HTR-8/SVneo (cell line): Measurements from ENCODE around the gene ADAMTS1.

Source experiments
- DNase-seq: peaks from one replicate; pipeline ENCODE4 v3.0.0; 2011; ENCODE audit warnings: low spot score, mixed read lengths; ENCODE audit not compliant: insufficient read length
- FAIRE-seq: peaks from 2 replicates; lab custom pipeline; 2011; peaks lifted over from hg19 to GRCh38; lab: Jason Lieb, UNC

ADAMTS1 gene

DNA sequence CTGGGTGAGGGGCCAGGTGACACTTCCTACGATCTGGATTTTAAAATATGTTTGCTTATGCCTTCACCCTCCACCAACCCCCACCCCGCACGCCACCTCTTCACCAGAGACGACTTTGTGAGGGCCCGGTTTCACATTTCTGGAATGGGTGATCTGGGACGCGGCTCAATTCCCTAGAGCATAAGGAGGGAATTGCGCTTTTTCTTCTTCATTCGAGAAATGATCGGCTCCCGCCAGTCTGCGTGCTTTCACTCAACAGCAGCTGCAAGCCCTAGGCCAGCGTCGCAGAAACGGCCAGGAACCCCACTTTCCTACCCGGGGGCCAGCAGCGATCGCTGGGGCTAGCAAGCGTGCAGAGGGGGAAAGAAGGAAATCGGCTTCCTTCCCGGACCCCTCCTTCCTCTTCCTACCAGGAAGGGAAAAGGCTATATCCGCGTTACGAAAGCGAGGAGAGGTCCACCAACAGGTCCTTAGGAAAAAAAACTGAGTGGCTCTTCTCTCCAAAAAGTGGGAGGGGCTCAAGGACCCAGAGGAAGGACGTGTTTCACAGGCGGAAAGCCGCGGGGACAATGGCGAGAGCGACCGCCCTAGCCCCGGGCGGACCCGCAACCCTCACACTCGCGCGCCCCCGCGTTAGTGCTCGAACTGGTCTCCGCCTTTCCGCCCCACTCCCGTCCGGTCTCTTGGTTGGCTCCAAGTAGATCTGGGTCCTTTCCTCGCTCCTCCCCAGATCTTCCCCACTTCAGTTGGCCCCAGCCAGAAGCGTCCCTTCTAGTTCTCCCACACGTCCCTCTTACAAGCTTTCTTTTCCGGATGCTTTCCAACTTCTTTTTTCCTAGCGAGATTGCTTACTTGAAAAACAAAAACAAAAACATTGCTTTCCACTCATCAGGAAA, 1.1 kb upstream of the ADAMTS1 start:
- DNase-seq (peak; percentile 56), FAIRE-seq (peak; percentile 66)

DNA sequence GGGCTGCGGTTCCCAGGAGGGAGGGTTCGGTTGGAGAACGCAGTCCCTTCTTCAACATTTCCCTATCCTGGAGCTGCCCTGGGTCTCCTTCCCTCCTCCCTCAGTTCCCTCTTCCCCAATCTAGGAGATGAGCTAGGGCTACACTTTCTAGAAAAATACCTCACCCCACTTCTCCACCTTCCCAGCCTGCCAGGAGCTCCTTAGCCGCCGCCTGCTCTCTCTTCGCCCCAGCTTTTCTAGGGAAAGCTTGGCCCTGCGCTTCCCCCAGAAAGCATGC, 488 bp upstream of the ADAMTS1 start:
- no peak for DNase-seq
- no peak for FAIRE-seq

DNA sequence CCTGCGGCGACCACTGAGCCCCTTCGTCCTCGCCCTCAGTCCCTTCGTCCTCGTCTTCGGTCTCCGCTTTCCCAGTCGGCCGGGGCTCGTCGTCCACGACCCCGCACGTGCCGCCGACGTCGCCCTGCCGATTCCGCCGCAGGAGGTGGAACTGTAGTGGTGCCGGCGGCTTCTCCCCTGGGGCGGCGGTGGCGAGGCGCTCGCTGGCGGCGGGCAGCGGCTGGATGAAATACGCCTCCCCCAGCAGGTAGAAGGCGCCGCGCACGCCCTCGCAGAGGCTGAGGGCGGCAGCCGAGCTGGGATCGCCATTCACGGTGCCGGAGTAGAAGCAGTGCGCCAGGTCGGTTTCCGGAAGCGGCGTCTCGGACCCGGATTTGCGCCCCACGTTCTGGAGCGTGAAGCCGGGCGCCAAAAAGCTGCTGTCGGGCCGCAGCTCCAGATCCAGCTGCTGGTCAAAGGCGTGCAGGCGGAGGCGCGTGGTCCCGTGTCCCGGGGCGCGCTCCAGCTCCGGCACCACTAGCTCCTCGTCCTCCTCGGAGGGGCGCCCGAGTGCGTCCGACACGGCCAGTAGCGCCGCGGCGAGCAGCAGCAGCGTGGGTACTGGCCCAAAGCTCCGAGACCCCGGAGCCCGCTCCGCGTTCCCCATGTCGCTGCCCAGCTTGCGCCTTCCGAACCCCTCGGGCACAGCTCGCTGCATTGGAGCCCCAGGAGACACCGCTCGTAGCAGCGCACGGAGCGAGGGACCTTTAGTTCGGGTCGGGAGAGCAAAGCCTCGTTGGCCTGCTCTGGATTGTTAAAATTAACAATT, 747 bp downstream of the ADAMTS1 start:
- DNase-seq (peak; percentile 10), FAIRE-seq (no peak)

GRCh38 chr21:26843933-26844257, 1.3 kb downstream of the ADAMTS1 start:
- no peak for DNase-seq

GRCh38 chr21:26842974-26843932, 2.0 kb downstream of the ADAMTS1 start:
- peak; percentile 69 for FAIRE-seq

More at GRCh38 chr21:26843933-26844257, 1.3 kb downstream of the ADAMTS1 start:
- no peak for FAIRE-seq

GRCh38 chr21:26842300-26842699, 2.9 kb downstream of the ADAMTS1 start:
- no peak for DNase-seq
- FAIRE-seq, result no peak

More at GRCh38 chr21:26842974-26843932, 2.0 kb downstream of the ADAMTS1 start:
- DNase-seq, result peak; percentile 90

DNA sequence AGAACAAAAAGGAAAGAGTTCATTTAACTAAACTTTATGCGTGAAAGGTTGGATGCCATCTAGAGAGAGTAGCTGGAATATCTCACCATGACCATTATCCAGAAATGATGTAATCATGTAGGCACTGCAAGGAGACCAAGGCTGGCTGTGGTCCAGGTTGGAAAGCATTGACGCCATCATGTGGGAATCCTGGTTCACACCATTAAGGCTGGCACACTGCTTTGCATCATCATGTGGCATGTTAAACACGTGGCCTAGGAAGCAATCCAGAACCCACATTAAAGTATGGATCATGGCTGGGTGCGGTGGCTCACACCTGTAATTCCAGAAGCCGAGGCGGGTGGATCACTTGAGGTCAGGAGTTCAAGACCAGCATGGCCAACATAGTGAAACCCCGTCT, 4.3 kb downstream of the ADAMTS1 start:
- FAIRE-seq (no peak), DNase-seq (no peak)

DNA sequence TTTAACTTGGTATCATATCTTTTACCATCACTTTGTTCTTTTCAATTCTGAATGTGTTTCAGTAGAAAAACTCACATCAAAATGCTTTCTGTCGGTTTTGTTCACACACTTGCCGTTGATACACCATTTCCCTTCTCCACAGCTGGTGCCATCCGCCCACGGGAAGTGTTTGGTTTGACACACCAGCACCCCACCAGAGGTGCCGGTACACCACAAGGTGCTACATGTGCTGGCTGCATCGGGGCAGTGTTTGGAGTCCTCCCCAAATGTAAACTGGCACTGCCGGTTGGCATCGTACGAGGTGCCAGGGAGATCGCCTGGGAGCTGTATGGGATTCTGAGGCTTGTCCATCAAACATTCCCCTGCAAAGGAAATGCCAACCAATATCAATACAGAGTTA, 5.0 kb downstream of the ADAMTS1 start:
- FAIRE-seq (no peak), DNase-seq (no peak)

DNA sequence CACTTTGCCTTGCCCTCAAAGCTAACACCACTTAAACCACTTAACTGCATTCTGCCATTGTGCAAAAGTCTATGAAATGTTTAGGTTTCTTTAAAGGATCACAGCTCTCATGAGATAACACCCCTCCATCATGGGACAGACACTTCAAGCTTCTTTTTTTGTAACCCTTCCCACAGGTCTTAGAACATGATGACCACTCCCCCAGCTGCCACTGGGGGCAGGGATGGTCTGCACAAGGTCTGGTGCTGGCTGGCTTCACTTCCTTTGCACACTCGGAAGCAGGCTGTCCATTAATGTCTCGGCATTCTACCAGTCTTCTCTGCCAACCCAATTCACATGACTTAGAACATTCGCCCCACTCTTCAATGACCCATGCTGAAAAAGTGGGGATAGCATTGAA, 7.7 kb downstream of the ADAMTS1 start:
- no peak for FAIRE-seq
- no peak for DNase-seq

- FAIRE-seq (no peak), DNase-seq (no peak)
Measured at GRCh38 chr21:26836528-26836927, 8.7 kb downstream of the ADAMTS1 start.

GRCh38 chr21:26835714-26836265, 9.4 kb downstream of the ADAMTS1 start:
- DNase-seq, result no peak
- no peak for FAIRE-seq

GRCh38 chr21:26835027-26835713, 10.0 kb downstream of the ADAMTS1 start:
- FAIRE-seq, result no peak

GRCh38 chr21:26834181-26834905, 10.9 kb downstream of the ADAMTS1 start:
- FAIRE-seq (no peak), DNase-seq (no peak)

More at GRCh38 chr21:26835027-26835713, 10.0 kb downstream of the ADAMTS1 start:
- DNase-seq, result peak; percentile 13

GRCh38 chr21:26833460-26833939, 11.7 kb downstream of the ADAMTS1 start:
- DNase-seq (no peak), FAIRE-seq (no peak)

DNA sequence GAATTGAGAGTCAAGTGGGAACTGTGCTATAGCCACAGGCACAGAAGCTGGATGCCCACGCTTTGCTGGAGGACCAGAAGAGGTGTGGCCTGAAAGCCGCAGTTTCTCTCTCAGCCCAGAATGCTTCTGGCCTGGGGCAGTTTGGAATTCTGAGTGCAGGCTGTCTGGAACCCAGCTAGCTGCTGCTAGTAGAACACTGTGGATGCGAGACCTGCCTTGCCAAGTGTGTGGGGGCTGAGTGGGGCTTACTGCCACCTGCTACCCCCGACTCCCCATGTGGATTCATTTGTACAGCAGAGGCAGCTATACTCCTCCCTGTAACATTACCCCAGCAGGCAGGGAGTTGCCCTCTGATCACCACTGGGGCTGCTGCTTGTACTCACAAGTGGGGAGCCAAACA, 12.2 kb downstream of the ADAMTS1 start:
- FAIRE-seq (no peak), DNase-seq (no peak)

DNA sequence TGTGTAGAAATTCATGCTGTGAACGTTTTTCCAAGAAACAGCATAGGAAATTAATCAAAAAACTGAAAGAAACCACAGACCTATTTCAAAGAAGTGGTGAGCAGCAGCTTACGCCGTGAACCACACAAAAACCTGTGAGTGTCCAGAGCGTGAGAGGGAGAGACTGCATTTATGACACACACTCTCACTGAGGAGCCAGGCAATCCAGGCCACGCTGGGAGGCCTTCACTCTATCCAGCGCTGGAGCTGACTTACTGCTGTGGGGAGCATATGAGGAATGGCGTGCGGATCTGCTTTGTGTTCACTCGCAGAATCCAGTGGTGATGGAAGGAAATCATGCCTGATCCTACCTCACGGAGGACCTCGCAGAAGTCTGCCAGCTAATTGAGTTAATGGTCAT, 12.7 kb downstream of the ADAMTS1 start:
- no peak for DNase-seq
- FAIRE-seq, result no peak

- no peak for FAIRE-seq
Measured at GRCh38 chr21:26826801-26827200, 18.4 kb downstream of the ADAMTS1 start.

GRCh38 chr21:26820509-26820908, 24.7 kb downstream of the ADAMTS1 start:
- DNase-seq (no peak), FAIRE-seq (no peak)

More at GRCh38 chr21:26826801-26827200, 18.4 kb downstream of the ADAMTS1 start:
- DNase-seq, result no peak
